ENCODE results near the gene ESRRB.

Gene ESRRB

GRCh38 chr14:76375947-76376404, at the start of gene ESRRB:
Gene ESRRB, plus strand, starts transcription at chr14:76376137. Its CDS starts 265 bp downstream, at chr14:76376402.
- no peak within 1 kb of the TSS for H3K4me3 ChIP-seq (ENCODE audit: low read depth, low read length)
- DNase-seq (ENCODE audit: low read depth), result peak; percentile 10
- no peak for TF ChIP-seq CTCF (IDR thresholded peaks at IDR 0.05; ENCODE audit: low read depth, low read length)
- TF ChIP-seq MYC (IDR thresholded peaks at IDR 0.05; ENCODE audit: low read depth, low read length), result no peak

- no peak for TF ChIP-seq POLR2A (IDR thresholded peaks at IDR 0.05; ENCODE audit: extremely low read depth, insufficient read length)
- TF ChIP-seq, protein P1, sequence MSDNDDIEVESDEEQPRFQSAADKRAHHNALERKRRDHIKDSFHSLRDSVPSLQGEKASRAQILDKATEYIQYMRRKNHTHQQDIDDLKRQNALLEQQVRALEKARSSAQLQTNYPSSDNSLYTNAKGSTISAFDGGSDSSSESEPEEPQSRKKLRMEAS (IDR thresholded peaks at IDR 0.05; ENCODE audit: low read depth, low read length), result 0 out of 2 replicates have a peak, but pooled peaks have one; percentile 25
- DNase-seq (ENCODE audit: low read depth), result peak; percentile 20
- no peak overlapping the region for H3K4me3 ChIP-seq (ENCODE audit: low read depth, low read length)
These were observed 48.8 kb upstream of the ESRRB start for GRCh38 chr14:76326918-76327689.

DNA sequence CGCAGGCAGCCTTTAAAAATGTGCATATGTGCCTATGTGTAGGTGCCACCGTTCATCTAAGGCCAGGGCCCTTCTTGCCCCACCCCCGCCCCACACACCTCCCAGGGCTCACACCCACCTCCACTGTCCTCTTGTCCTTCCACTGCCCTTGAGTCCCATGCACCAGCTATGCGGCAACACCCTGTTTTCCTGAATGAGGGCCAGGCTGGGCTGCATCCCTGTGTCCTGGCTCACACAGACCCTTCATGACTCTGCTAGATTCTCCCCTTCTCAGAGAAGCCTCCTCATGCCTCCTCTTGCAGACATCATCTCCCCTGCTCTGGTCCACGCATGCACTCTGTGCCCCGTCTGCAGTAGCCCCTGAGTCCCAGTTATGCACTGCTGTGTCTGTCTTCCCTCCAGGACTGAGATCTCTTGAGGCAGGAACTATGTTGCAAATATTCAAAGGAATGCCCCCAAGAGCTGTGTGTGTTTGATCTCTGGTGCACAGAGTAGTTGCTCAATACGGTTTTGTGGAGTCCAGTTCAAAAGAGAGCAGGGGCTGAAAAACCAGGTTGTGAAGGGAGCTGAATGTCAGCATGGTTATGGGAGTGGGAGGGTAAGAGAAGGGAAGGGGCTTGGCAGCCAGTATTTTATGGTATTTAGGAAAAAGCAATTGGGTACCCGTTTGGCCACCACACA, 47.3 kb upstream of the ESRRB start:
- H3K4me3 ChIP-seq (ENCODE audit: low read depth, low read length), result no peak overlapping the region
- DNase-seq (ENCODE audit: low read depth), result no peak
- no peak for TF ChIP-seq POLR2A (IDR thresholded peaks at IDR 0.05; ENCODE audit: extremely low read depth, insufficient read length)
- TF ChIP-seq, protein P1 (IDR thresholded peaks at IDR 0.05; ENCODE audit: low read depth, low read length), result no peak
- no peak for TF ChIP-seq MYC (IDR thresholded peaks at IDR 0.05; ENCODE audit: low read depth, low read length)
- TF ChIP-seq CTCF (IDR thresholded peaks at IDR 0.05; ENCODE audit: low read depth, low read length), result no peak

- no peak for DNase-seq (ENCODE audit: low read depth)
- H3K4me3 ChIP-seq (ENCODE audit: low read depth, low read length), result no peak overlapping the region
- no peak for TF ChIP-seq CTCF (IDR thresholded peaks at IDR 0.05; ENCODE audit: low read depth, low read length)
- TF ChIP-seq POLR2A (IDR thresholded peaks at IDR 0.05; ENCODE audit: extremely low read depth, insufficient read length), result no peak
- TF ChIP-seq MYC (IDR thresholded peaks at IDR 0.05; ENCODE audit: low read depth, low read length), result no peak
- TF ChIP-seq, protein P1 (IDR thresholded peaks at IDR 0.05; ENCODE audit: low read depth, low read length), result no peak
These were observed 46.6 kb upstream of the ESRRB start for GRCh38 chr14:76329154-76329928.

DNA sequence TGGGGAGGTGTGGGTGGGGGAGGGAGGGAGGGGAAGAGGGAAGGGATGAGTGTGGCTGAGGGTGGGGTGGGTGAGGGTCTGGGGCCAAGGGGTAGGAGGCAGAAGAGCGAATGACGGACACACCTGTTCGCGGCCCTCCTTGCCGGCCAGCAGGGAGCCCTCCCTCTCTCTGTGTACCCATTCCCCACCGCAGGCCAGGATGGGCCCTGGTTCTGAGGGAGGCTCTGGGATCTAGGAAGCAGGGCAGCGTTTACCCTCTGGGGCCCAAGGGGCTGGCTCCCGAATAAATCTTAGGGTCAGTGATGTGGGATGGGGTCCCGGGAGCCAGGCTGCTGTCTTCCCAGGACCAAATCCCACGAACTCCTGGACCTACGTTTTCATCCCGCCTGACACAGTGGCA, 46.0 kb upstream of the ESRRB start:
- DNase-seq (ENCODE audit: low read depth), result no peak
- TF ChIP-seq CTCF (IDR thresholded peaks at IDR 0.05; ENCODE audit: low read depth, low read length), result no peak
- TF ChIP-seq, protein P1 (IDR thresholded peaks at IDR 0.05; ENCODE audit: low read depth, low read length), result no peak
- no peak overlapping the region for H3K4me3 ChIP-seq (ENCODE audit: low read depth, low read length)
